PC-9 (cell line): ENCODE results near the gene E2F8.

Experiments
- EZH2 ChIP-seq: fragments of 200-600 bp; sonication (generic); IDR thresholded peaks from 2 replicates; pipeline ENCODE4 v1.8.0; 2017; ENCODE audit warnings: antibody characterized with exemption, low read depth
- TF ChIP-seq, protein P1 (sequence below): fragments of 200-600 bp; sonication (generic); conservative IDR thresholded peaks from 2 replicates; pipeline ENCODE4 v1.6.1; 2017; ENCODE audit warnings: mixed run types, antibody characterized with exemption, mild to moderate bottlenecking, moderate library complexity

DNA sequence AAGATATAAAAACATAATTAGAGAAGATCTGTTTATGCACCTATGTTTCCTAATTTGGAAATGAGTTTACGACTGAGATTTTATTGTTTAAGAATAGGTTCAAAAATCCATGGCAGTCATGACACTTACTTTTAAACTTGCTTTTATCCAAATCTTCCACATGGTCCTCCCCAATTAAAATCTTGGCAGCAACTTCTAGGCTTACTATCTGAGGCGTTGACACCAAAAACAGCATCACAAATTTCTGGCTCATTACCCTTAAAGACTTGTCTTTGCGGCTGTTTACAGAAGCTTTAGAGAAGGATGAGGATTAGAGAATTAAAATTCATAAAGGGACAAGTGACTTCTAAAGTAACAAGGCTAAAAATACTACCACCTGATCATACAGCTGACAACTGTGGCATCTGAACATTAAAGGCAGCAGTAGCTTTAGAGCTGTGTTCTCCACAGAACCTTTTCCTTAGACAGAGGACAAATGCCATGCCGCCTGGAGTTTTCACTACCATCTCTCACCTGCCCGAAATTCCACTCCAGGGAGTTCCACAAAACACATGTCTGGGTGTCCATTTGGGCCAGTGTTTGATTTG lies 6.4 kb downstream of the E2F8 start:
- TF ChIP-seq, protein P1, sequence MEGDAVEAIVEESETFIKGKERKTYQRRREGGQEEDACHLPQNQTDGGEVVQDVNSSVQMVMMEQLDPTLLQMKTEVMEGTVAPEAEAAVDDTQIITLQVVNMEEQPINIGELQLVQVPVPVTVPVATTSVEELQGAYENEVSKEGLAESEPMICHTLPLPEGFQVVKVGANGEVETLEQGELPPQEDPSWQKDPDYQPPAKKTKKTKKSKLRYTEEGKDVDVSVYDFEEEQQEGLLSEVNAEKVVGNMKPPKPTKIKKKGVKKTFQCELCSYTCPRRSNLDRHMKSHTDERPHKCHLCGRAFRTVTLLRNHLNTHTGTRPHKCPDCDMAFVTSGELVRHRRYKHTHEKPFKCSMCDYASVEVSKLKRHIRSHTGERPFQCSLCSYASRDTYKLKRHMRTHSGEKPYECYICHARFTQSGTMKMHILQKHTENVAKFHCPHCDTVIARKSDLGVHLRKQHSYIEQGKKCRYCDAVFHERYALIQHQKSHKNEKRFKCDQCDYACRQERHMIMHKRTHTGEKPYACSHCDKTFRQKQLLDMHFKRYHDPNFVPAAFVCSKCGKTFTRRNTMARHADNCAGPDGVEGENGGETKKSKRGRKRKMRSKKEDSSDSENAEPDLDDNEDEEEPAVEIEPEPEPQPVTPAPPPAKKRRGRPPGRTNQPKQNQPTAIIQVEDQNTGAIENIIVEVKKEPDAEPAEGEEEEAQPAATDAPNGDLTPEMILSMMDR: no peak
- no peak for TF ChIP-seq EZH2
